ENCODE data around the gene PPP3CB.
"Not testable (repeated sequence)": the region's sequence is repeated elsewhere in the genome, so short reads cannot be mapped to it uniquely, and the experiment has no call there.

The PPP3CB gene

GRCh38 chr10:73413528-73414229 is 82.1 kb downstream of the PPP3CB start, which contains the start of gene ANXA7:
ANXA7 (minus strand) TSS chr10:73414058; CDS start chr10:73400856, 13,202 bp downstream.
- DNase-seq: peak; percentile 97

DNA sequence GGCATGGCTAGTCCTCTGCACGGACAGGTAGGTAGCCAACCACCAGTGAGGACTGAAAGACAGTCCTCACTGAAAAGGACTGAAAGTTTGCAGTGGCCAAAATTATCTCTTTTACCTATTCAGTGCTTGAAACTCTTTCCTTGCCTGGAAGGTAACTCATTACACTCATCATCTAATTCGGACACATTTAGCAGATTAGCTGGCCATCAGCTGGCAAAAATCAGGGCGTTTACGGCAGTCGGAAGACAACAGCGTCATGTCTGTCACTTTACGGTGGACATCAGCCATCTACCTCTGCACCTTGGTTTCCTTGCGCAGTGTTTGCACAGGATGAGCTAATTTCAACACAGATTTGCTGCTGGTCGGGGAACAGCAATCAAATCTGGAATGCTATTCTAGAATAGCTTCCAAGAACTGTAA is 82.7 kb downstream of the PPP3CB start:
- peak; percentile 33 for DNase-seq

GRCh38 chr10:73410897-73411296 is 84.9 kb downstream of the PPP3CB start:
- DNase-seq: no peak

GRCh38 chr10:73408978-73409521 is 86.8 kb downstream of the PPP3CB start:
- DNase-seq: no peak

DNA sequence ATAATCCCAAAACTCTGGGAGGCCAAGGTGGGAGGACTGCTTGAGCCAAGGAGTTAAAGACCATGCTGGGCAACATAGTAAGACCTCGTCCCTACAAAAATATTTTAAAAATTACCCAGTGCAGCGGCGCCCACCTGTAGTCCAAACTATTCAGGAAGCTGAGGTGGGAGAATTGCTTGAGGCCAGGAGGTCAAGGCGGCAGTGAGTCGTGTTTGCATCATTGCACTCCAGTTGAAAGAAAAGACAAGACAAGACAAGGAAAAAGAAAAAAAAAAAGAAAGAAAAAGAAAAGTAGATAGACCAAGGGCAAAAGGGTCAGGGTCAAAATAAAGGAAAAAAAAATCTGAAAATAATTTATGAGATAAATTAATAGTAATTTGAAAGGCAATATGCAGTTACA is 87.8 kb downstream of the PPP3CB start:
- no peak for DNase-seq

DNA sequence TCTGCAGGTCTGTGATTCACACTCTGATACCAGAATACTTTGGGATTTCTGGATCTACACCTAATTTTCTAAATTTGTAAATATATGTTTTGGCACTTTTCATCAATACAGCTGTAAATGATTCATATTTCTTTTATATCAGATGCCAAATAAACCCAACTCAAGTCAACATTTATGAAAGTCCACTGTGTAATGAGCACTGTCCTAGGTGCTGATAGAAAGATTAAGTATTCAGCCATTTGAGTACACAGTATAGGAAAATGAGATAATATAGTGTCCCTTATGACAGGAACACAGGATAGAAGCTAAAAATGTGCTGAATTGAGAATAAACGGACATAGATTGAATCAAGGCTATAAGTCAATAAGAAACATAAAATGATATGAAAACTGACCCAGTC is 88.3 kb downstream of the PPP3CB start:
- no peak for DNase-seq

GRCh38 chr10:73406846-73407245 is 89.0 kb downstream of the PPP3CB start:
- DNase-seq: no peak

- no peak for DNase-seq
Observed at GRCh38 chr10:73405556-73405955, 90.3 kb downstream of the PPP3CB start.

DNA sequence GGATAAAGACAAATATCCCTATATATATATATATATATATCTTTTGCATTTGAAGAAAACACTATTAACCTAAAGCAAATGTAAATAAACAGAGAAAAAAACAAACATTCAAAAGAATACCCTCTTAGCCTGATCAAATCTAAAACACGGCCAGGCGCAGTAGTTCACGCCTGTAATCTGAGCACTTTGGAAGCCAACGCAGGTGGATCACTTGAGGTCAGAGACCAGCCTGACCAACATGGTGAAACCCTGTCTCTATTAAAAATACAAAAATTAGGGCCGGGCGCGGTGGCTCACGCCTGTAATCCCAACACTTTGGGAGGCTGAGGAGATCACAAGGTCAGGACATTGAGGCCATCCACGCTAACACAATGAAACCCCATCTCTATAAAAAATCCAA is 91.1 kb downstream of the PPP3CB start:
- no peak for DNase-seq

DNA sequence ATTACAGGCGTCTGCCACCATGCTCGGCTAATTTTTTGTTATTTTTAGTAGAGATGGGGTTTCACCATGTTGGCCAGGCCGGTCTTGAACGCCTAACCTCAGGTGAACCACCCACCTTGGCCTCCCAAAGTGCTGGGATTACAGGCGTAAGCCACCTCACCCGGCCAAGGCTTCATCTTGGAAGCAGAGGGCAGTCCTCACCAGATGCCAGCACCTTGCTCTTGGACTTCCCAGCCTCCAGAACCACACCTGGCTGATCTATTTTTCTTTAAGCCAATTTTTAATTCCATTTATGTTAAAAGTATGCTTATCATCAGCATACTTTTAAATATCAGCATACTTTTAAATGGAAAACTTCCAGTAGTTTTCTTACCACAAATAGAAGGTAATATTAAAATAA is 94.2 kb downstream of the PPP3CB start:
- DNase-seq: no peak

- DNase-seq: no peak
Observed at GRCh38 chr10:73399063-73399462, 96.8 kb downstream of the PPP3CB start.

DNA sequence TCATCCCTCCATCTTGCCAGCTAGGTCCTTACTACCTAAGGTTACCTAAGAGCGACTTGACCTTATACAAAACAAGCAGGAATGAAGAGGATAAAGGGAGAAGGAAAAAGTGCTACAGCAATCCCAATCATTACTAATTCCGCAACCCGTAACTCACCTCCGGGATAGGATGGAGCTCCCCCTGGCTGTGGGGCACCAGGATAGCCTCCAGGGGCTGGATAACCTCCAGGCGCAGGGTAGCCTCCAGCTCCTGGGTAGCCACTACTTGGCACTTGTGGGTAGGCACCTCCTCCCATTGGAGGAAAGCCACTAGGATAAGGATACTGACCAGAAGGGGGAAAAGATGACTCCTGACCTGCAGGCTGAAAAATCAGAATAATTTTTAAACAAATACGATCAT is 97.8 kb downstream of the PPP3CB start:
- no peak for DNase-seq

GRCh38 chr10:73394325-73394724 is 101.5 kb downstream of the PPP3CB start:
- DNase-seq: not testable (repeated sequence)

DNA sequence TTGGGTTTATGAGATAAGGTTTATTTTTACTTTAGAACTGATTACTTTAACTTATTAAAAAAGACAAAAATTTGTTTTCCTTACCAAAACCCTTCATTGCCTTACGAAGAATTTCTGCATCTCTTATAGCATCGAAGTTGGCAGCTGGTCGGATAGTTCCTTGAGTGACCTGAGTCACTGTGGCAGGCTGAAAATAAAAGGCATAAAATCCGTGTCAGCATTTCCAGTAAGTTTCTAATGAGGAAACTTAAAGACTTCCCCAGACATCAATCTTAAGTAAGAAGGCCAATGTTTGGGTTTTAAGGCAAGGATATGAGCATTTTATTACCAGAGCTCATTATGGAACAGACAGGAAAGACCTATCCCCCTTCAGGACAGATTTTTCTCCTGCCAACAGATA is 107.6 kb downstream of the PPP3CB start:
- no peak for DNase-seq

- DNase-seq: no peak
Observed at GRCh38 chr10:73386583-73386982, 109.2 kb downstream of the PPP3CB start.

Measured in CD4-positive, alpha-beta T cell treated with Interleukin-17A for 4 hours (primary cell).